HUES64 (cell line): ENCODE measurements around the gene OR51D1. TPM values are rescaled to one million over a fixed set of nuclear protein-coding genes. Genes with fewer than 3 reads are reported as not detected.

Experiments used
- H3K27ac ChIP-seq: 2 replicates; pipeline ENCODE4 v1.7.0; 2013; ENCODE audit warnings: low read depth, low read length, inconsistent platforms
- H3K27me3 ChIP-seq: 2 replicates; pipeline ENCODE4 v1.6.1; 2013; ENCODE audit warnings: mild to moderate bottlenecking, low read length; ENCODE audit not compliant: insufficient read depth
- H3K36me3 ChIP-seq: 2 replicates; pipeline ENCODE4 v1.6.1; 2013; ENCODE audit warnings: mild to moderate bottlenecking, low read length; ENCODE audit not compliant: insufficient read depth
- H3K4me1 ChIP-seq: 2 replicates; pipeline ENCODE4 v1.6.1; 2013; ENCODE audit warnings: mild to moderate bottlenecking, low read length, moderate library complexity; ENCODE audit not compliant: insufficient read depth
- H3K4me3 ChIP-seq: 2 replicates; pipeline ENCODE4 v1.5.1; 2013; ENCODE audit warnings: mild to moderate bottlenecking, low read length, moderate library complexity
- H3K9ac ChIP-seq: 2 replicates; pipeline ENCODE4 v1.6.1; 2013; ENCODE audit warnings: mild to moderate bottlenecking, low read depth, low read length
- H3K9me3 ChIP-seq: 2 replicates; pipeline ENCODE4 v1.6.1; 2013; ENCODE audit warnings: low read depth, low read length; ENCODE audit not compliant: insufficient read depth
- WGBS: fragments of 150-250, 120-280 bp; methylation state at CpG from one replicate; pipeline ENCODE4 v1.1.7; 2013; ENCODE audit warnings: missing lambda C conversion rate; 5-methylcytosine and 5-hydroxymethylcytosine counted together
- polyA plus RNA-seq, 2 experiments: library from polyadenylated mRNA; stranded (reverse); fragments of 50-300 nt; gene quantifications; one replicate each; pipeline ENCODE4 v1.2.3, GENCODE V29; 2013

OR51D1 gene, protein sequence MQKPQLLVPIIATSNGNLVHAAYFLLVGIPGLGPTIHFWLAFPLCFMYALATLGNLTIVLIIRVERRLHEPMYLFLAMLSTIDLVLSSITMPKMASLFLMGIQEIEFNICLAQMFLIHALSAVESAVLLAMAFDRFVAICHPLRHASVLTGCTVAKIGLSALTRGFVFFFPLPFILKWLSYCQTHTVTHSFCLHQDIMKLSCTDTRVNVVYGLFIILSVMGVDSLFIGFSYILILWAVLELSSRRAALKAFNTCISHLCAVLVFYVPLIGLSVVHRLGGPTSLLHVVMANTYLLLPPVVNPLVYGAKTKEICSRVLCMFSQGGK
- polyA plus RNA-seq (2013, experiment 1 of 2): not detected
- not detected for polyA plus RNA-seq (2013, experiment 2 of 2)

- Histone ChIP-seq H3K4me3 (peak within 1 kb of the TSS; percentile 34; the same call in 1 of the 2 replicates), H3K9ac (no peak within 1 kb of the TSS), H3K4me1 (no peaks in the 10 kb centered on the region; the same call in 1 of the 2 replicates), H3K27ac (no peak within 1 kb of the TSS), H3K36me3 (no peaks in the 10 kb centered on the region), H3K9me3 (no peaks in the 10 kb centered on the region), H3K27me3 (peaks cover 13% of the 10 kb centered on the region)
- 35% methylated on average over 16 of the region's 21 CpGs for WGBS
These were observed at the start of gene OR51D1 for GRCh38 chr11:4636962-4637661. Gene OR51D1, plus strand, starts transcription at chr11:4637477. Its CDS starts 2,314 bp downstream, at chr11:4639791.

GRCh38 chr11:4589017-4589416 is 48.3 kb upstream of the OR51D1 start:
- Histone ChIP-seq H3K4me1 (no peaks in the 10 kb centered on the region), H3K36me3 (no peaks in the 10 kb centered on the region), H3K27ac (no peak overlapping the region), H3K9me3 (no peaks in the 10 kb centered on the region), H3K4me3 (no peak overlapping the region), H3K9ac (no peak overlapping the region), H3K27me3 (no peaks in the 10 kb centered on the region)
- 94% methylated on average over 3 of the region's 3 CpGs for WGBS

DNA sequence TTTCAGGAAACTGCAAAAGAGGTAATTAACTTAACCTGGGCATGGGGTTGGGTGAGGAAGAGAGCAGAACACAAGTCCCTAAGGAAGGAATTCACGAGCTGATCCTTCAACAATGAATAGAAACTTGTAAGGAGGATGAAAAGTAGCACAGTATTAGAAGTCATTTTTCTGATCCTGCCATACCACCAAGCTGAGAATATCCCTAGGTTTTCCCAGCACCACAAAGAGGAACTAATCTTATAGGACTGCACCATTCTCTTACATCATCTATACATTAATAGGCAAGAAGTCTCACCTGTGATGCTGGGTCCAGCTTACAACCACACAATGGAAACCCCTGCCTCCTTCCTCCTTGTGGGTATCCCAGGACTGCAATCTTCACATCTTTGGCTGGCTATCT is 43.5 kb upstream of the OR51D1 start, which contains the start of gene OR52I1:
OR52I1 (plus strand) TSS at position 301 of the 400 bp plus-strand sequence; CDS start at position 301, 0 bp downstream.
- Histone ChIP-seq H3K9me3 (no peaks in the 10 kb centered on the region), H3K4me3 (no peak within 1 kb of the TSS), H3K27ac (no peak within 1 kb of the TSS), H3K4me1 (no peaks in the 10 kb centered on the region), H3K9ac (no peak within 1 kb of the TSS), H3K36me3 (peaks cover 7% of the 10 kb centered on the region), H3K27me3 (no peaks in the 10 kb centered on the region)
- WGBS: 95% methylated on average over 1 of the region's 1 CpG

DNA sequence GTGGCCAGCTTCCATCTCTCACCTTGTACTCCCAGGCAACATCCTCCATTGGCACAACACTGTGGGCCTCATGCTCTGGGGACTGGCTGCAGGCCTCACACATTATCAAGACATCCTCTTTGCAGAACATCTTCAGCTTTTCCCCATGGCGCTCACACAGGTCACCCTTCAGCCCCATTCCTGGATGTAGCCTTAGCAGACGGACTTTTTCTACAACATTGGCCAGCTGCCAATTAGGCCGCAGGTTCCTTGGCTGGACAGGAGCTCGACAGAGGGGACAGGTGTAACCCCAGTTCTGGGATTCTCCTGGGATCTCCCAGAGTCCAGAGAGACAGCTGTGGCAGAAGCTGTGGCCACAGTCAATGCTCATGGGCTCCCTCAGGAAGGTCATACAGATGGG is 32.2 kb upstream of the OR51D1 start:
- Histone ChIP-seq H3K4me1 (peaks cover 5% of the 10 kb centered on the region; the same call in 1 of the 2 replicates), H3K27ac (no peak overlapping the region), H3K9ac (no peak overlapping the region), H3K36me3 (peaks cover 16% of the 10 kb centered on the region), H3K9me3 (no peaks in the 10 kb centered on the region), H3K27me3 (no peaks in the 10 kb centered on the region), H3K4me3 (no peak overlapping the region)
- WGBS: 95% methylated on average over 4 of the region's 4 CpGs

DNA sequence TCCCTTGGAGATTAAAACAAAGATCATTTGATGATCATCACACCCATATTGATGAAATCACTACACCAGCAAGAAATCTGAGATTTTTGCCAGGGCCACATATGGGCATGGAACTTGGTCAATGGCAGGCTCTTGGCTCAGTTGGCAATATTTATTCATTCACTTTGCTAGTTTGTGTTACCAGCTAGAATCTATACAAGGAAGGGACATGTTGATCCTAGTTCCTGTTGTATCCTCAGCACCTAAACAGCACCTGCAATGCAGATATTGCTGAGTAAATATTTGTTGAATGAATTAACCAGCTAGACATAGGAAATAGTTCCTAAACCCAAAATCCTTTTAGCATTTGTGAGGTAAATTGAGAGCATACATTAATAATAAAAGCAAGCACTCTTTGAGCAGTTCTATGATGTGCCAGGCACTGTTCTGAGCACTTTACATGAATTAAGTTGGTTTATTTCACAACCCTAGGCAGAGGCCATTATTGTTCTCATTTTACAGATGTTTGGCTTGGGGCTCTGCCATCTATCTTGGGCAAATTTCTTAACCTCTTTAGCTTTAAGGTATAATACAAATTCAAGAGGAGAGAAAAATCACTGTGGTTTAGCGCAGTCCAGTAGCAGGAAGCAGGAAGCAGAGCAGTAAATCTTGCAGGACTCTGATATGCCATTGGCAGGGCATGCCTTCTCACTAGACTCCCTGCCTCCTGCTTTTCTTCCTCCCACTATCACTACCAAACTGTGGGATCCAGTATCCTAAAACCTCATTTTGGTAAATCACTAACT is 30.9 kb upstream of the OR51D1 start:
- no peaks in the 10 kb centered on the region; the same call in 1 of the 2 replicates for H3K27me3 ChIP-seq
- H3K36me3 ChIP-seq: peaks cover 4% of the 10 kb centered on the region
- H3K4me3 ChIP-seq: no peak overlapping the region
- peaks cover 5% of the 10 kb centered on the region; the same call in 1 of the 2 replicates for H3K4me1 ChIP-seq
- no peak overlapping the region for H3K27ac ChIP-seq
- 95% methylated on average over 1 of the region's 1 CpG for WGBS
- H3K9ac ChIP-seq: no peak overlapping the region
- H3K9me3 ChIP-seq: no peaks in the 10 kb centered on the region

- no peaks in the 10 kb centered on the region; the same call in 1 of the 2 replicates for H3K36me3 ChIP-seq
- H3K27me3 ChIP-seq: peaks cover 3% of the 10 kb centered on the region; the same call in 1 of the 2 replicates
- peaks cover 5% of the 10 kb centered on the region; the same call in 1 of the 2 replicates for H3K4me1 ChIP-seq
- 78% methylated on average over 6 of the region's 6 CpGs for WGBS
- H3K9ac ChIP-seq: peak overlapping the region; percentile 86
- no peaks in the 10 kb centered on the region for H3K9me3 ChIP-seq
- H3K4me3 ChIP-seq: peak overlapping the region; percentile 90
- H3K27ac ChIP-seq: no peak overlapping the region
These were observed 30.2 kb upstream of the OR51D1 start for GRCh38 chr11:4607096-4607495.

GRCh38 chr11:4607781-4608666 is 29.3 kb upstream of the OR51D1 start, which contains the start of gene TRIM68:
Gene TRIM68, minus strand, starts transcription at chr11:4608231. Its CDS starts 2,727 bp downstream, at chr11:4605504.
- H3K27me3 ChIP-seq: peaks cover 3% of the 10 kb centered on the region; the same call in 1 of the 2 replicates
- peak within 1 kb of the TSS; percentile 86 for H3K9ac ChIP-seq
- 5% methylated on average over 43 of the region's 43 CpGs for WGBS
- H3K9me3 ChIP-seq: no peaks in the 10 kb centered on the region
- H3K36me3 ChIP-seq: no peaks in the 10 kb centered on the region; the same call in 1 of the 2 replicates
- H3K4me3 ChIP-seq: peak within 1 kb of the TSS; percentile 90
- H3K4me1 ChIP-seq: peaks cover 5% of the 10 kb centered on the region; the same call in 1 of the 2 replicates
- peak within 1 kb of the TSS; percentile 92; the same call in 1 of the 2 replicates for H3K27ac ChIP-seq

GRCh38 chr11:4610258-4610935 is 26.9 kb upstream of the OR51D1 start:
- peaks cover 3% of the 10 kb centered on the region; the same call in 1 of the 2 replicates for H3K27me3 ChIP-seq
- H3K4me1 ChIP-seq: peaks cover 5% of the 10 kb centered on the region; the same call in 1 of the 2 replicates
- H3K36me3 ChIP-seq: no peaks in the 10 kb centered on the region
- no peak overlapping the region for H3K27ac ChIP-seq
- WGBS: 84% methylated on average over 3 of the region's 3 CpGs
- no peak overlapping the region for H3K9ac ChIP-seq
- H3K9me3 ChIP-seq: no peaks in the 10 kb centered on the region
- H3K4me3 ChIP-seq: no peak overlapping the region

GRCh38 chr11:4611986-4612385 is 25.3 kb upstream of the OR51D1 start:
- peaks cover 4% of the 10 kb centered on the region; the same call in 1 of the 2 replicates for H3K4me1 ChIP-seq
- H3K27ac ChIP-seq: no peak overlapping the region
- H3K36me3 ChIP-seq: no peaks in the 10 kb centered on the region
- no peaks in the 10 kb centered on the region for H3K9me3 ChIP-seq
- no peak overlapping the region for H3K9ac ChIP-seq
- peaks cover 3% of the 10 kb centered on the region; the same call in 1 of the 2 replicates for H3K27me3 ChIP-seq
- H3K4me3 ChIP-seq: no peak overlapping the region
- WGBS: 85% methylated on average over 2 of the region's 2 CpGs
